GM23248 (cell line): Measurements from ENCODE around the gene ATG7.

Experiments
- EZH2 ChIP-seq: fragments of 200-600 bp; sonication (generic); IDR thresholded peaks from 2 replicates; pipeline ENCODE4 v1.6.1; 2018; ENCODE audit warnings: antibody characterized with exemption, mild to moderate bottlenecking; ENCODE audit not compliant: insufficient read depth, poor library complexity, severe bottlenecking
- EZH2phosphoT487 ChIP-seq: fragments of 200-600 bp; sonication (generic); IDR thresholded peaks from 2 replicates; pipeline ENCODE4 v1.6.1; 2018; ENCODE audit warnings: antibody characterized with exemption, moderate library complexity, mild to moderate bottlenecking, low read depth; ENCODE audit not compliant: insufficient read depth

DNA sequence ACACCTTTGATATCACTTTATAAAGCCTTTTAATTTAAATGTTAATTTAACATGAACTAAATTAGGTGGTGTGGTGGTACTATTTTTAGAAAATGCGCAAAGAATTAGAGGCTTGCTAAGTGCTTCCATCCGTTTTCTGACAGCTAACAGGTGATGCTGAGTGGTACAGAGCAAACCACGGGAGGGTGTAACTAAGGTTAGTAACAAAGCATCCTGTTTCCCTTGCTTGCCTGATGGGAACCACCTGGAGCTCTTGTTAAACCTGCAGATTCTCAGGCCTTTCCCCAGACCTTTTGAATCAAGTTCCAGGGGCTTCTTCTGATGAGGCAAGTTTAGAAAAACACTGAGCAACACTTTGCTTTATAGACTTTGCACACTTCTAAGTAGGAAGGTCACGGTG lies 101.0 kb downstream of the ATG7 start:
- TF ChIP-seq EZH2 (no peak), EZH2phosphoT487 (no peak)
